Measurements from ENCODE around the gene SLC5A6. TPM values are rescaled to one million over a fixed set of nuclear protein-coding genes. Genes with fewer than 3 reads are reported as not detected.

The SLC5A6 gene
- total and polyA plus RNA-seq, 2 donors (not counting 1 experiment from before 2014, with no cell fraction given), result 50.8 to 52.6 TPM

DNA sequence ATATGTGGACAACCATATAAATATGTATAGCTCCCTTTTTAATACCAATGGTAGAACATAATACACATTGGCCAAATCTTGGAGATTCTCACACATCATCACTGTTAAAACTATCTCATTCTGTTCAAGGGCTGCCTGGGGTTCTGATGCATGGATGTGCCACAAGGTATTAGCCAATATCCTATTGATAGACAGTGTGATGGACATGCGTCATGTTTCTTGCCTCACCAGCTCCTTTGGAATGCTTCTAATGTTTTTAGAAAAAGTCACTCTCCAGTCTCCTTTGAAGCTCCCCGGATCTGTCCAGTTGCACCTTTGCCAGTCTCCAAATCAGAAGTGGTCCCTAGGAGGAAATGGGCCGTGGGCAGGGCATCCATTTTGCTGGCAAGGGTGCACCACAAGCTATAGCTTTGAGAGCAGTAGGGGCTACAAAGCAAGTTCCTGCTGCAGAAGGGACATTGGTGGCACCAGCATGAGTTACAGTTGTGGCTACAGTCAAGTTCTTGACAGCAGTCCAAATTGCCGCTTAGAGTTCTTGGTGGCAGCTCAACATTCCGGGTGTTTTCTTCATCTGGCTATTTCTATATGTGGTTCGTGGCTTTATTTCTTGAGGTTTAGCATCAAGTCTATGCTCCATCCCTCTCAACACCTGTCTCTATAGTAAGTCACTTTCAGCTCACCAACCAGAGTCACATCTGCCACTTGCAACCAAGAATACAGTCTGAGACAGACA lies 25.3 kb downstream of the SLC5A6 start:
- 93% methylated on average over 3 of the region's 6 CpGs for WGBS (ENCODE audit: insufficient coverage)
- H3K9me3 Mint-ChIP-seq (ENCODE audit: insufficient read depth), result no peaks in the 10 kb centered on the region
- Histone ChIP-seq H2AFZ (ENCODE audit: insufficient read depth, low read depth, low read length, poor library complexity, severe bottlenecking) (no peak overlapping the region), H3K9ac (ENCODE audit: low read length) (no peak overlapping the region), H3K4me1 (ENCODE audit: control insufficient read depth in 2 of 2, insufficient read depth in 2 of 2, low read length in 2 of 2) (no peaks in the 10 kb centered on the region), H3K36me3 (replicated peaks in 1 of 2; ENCODE audit: control extremely low read depth in 1 of 2, control insufficient read depth in 1 of 2, extremely low read depth in 1 of 2, insufficient read depth in 2 of 2, low read length in 1 of 2) (no peaks in the 10 kb centered on the region), H3K27ac (ENCODE audit: low read length in 2 of 2) (no peak overlapping the region), H3K4me3 (ENCODE audit: control extremely low read depth in 1 of 5, extremely low read depth in 1 of 5, insufficient read depth in 1 of 5, low read depth in 2 of 5, low read length in 4 of 5) (no peak overlapping the region), H4K20me1 (ENCODE audit: control insufficient read depth, insufficient read depth, low read length, poor library complexity, severe bottlenecking) (no peaks in the 10 kb centered on the region), H3K4me2 (replicated peaks; ENCODE audit: low read depth, low read length, poor library complexity, severe bottlenecking) (no peak overlapping the region), H3K9me3 (ENCODE audit: control extremely low read depth in 1 of 3, control insufficient read depth in 2 of 3, insufficient read depth in 1 of 3, low read length in 2 of 3) (no peaks in the 10 kb centered on the region), H3K79me2 (ENCODE audit: control insufficient read depth, insufficient read depth, low read length) (no peaks in the 10 kb centered on the region), H3K27me3 (replicated peaks in 1 of 4; ENCODE audit: control extremely low read depth in 1 of 4, control insufficient read depth in 3 of 4, insufficient read depth in 4 of 4, low read length in 3 of 4) (no peaks in the 10 kb centered on the region)
- ChIA-PET CTCF (interaction anchor here (1.3 to 1.5 kb wide), 2 partner anchors 17 to 93 kb away, joined by 3 to 4 read pairs; no protein-coding TSS in a partner anchor), POLR2A (no interaction called here)
- no peak overlapping the region for H3K4me3 Mint-ChIP-seq
- ATAC-seq (ENCODE audit: low read depth) (no peak), DNase-seq (no peak)
- H3K4me1 Mint-ChIP-seq, result no peaks in the 10 kb centered on the region
- intact Hi-C loops (cut with micrococcal nuclease), result no loop called here
- peaks cover 12% of the 10 kb centered on the region for H3K27me3 Mint-ChIP-seq
- TF ChIP-seq, protein P1, sequence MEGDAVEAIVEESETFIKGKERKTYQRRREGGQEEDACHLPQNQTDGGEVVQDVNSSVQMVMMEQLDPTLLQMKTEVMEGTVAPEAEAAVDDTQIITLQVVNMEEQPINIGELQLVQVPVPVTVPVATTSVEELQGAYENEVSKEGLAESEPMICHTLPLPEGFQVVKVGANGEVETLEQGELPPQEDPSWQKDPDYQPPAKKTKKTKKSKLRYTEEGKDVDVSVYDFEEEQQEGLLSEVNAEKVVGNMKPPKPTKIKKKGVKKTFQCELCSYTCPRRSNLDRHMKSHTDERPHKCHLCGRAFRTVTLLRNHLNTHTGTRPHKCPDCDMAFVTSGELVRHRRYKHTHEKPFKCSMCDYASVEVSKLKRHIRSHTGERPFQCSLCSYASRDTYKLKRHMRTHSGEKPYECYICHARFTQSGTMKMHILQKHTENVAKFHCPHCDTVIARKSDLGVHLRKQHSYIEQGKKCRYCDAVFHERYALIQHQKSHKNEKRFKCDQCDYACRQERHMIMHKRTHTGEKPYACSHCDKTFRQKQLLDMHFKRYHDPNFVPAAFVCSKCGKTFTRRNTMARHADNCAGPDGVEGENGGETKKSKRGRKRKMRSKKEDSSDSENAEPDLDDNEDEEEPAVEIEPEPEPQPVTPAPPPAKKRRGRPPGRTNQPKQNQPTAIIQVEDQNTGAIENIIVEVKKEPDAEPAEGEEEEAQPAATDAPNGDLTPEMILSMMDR (IDR thresholded peaks at IDR 0.05), result no peak
- no peak for TF ChIP-seq EZH2 (IDR thresholded peaks at IDR 0.05; ENCODE audit: borderline replicate concordance, insufficient read depth, low read depth, low read length, poor library complexity, severe bottlenecking)
- H3K27ac Mint-ChIP-seq, result no peak overlapping the region

- peaks cover 0 to 9% (median 1%) of the 10 kb centered on the region in 4 experiments for H3K27me3 ChIP-seq (replicated peaks in 1 of 4; ENCODE audit: control extremely low read depth in 1 of 4, control insufficient read depth in 3 of 4, insufficient read depth in 4 of 4, low read length in 3 of 4)
- Mint-ChIP-seq H3K4me3 (no peak overlapping the region), H3K9me3 (ENCODE audit: insufficient read depth) (no peaks in the 10 kb centered on the region), H3K27ac (no peak overlapping the region), H3K27me3 (peaks cover 22% of the 10 kb centered on the region), H3K4me1 (no peaks in the 10 kb centered on the region)
- no peaks in the 10 kb centered on the region for H3K4me1 ChIP-seq (ENCODE audit: control insufficient read depth in 2 of 2, insufficient read depth in 2 of 2, low read length in 2 of 2)
- no peaks in the 10 kb centered on the region for H3K9me3 ChIP-seq (ENCODE audit: control extremely low read depth in 1 of 3, control insufficient read depth in 2 of 3, insufficient read depth in 1 of 3, low read length in 2 of 3)
- no peak overlapping the region for H3K27ac ChIP-seq (ENCODE audit: low read length in 2 of 2)
- DNase-seq, result no peak
- H4K20me1 ChIP-seq (ENCODE audit: control insufficient read depth, insufficient read depth, low read length, poor library complexity, severe bottlenecking), result no peaks in the 10 kb centered on the region
- no peak overlapping the region for H3K4me3 ChIP-seq (ENCODE audit: control extremely low read depth in 1 of 5, extremely low read depth in 1 of 5, insufficient read depth in 1 of 5, low read depth in 2 of 5, low read length in 4 of 5)
- no peak overlapping the region for H3K9ac ChIP-seq (ENCODE audit: low read length)
- WGBS (ENCODE audit: insufficient coverage), result 73% methylated on average over 3 of the region's 6 CpGs
- intact Hi-C loops (cut with micrococcal nuclease), result no loop called here
- no peaks in the 10 kb centered on the region for H3K79me2 ChIP-seq (ENCODE audit: control insufficient read depth, insufficient read depth, low read length)
- ATAC-seq (ENCODE audit: low read depth), result no peak
- TF ChIP-seq EZH2 (IDR thresholded peaks at IDR 0.05; ENCODE audit: borderline replicate concordance, insufficient read depth, low read depth, low read length, poor library complexity, severe bottlenecking), result no peak
- TF ChIP-seq, protein P1 (IDR thresholded peaks at IDR 0.05), result no peak
- no peak overlapping the region for H2AFZ ChIP-seq (ENCODE audit: insufficient read depth, low read depth, low read length, poor library complexity, severe bottlenecking)
- no peaks in the 10 kb centered on the region for H3K36me3 ChIP-seq (replicated peaks in 1 of 2; ENCODE audit: control extremely low read depth in 1 of 2, control insufficient read depth in 1 of 2, extremely low read depth in 1 of 2, insufficient read depth in 2 of 2, low read length in 1 of 2)
- H3K4me2 ChIP-seq (replicated peaks; ENCODE audit: low read depth, low read length, poor library complexity, severe bottlenecking), result no peak overlapping the region
- ChIA-PET CTCF (interaction anchor here (1.5 kb wide), 1 partner anchor 16 kb away, joined by 4 read pairs; no protein-coding TSS in a partner anchor), POLR2A (no interaction called here)
Measured at GRCh38 chr2:27185331-27186026, 26.6 kb downstream of the SLC5A6 start.

Data from B cell (primary cell).